ENCODE data around the gene C10orf105. TPM values are rescaled to one million over a fixed set of nuclear protein-coding genes. Genes with fewer than 3 reads are reported as not detected.

C10orf105 gene
- total RNA-seq, 1 donor = under 0.01 TPM

- Histone ChIP-seq H3K4me3 (ENCODE audit: insufficient read depth, low read length) (no peak overlapping the region), H3K27ac (ENCODE audit: low read depth, low read length) (no peak overlapping the region), H2AFZ (ENCODE audit: low read length) (no peak overlapping the region), H3K4me2 (ENCODE audit: insufficient read depth, low read length) (no peak overlapping the region), H3K79me2 (ENCODE audit: insufficient read depth, low read length) (no peaks in the 10 kb centered on the region), H3K27me3 (ENCODE audit: insufficient read depth, low read length) (peaks cover 20% of the 10 kb centered on the region), H3K4me1 (ENCODE audit: insufficient read depth, low read length) (no peaks in the 10 kb centered on the region), H3K36me3 (ENCODE audit: insufficient read depth, low read length) (no peaks in the 10 kb centered on the region), H4K20me1 (ENCODE audit: insufficient read depth, low read length) (no peaks in the 10 kb centered on the region), H3K9me3 (ENCODE audit: low read depth, low read length) (no peaks in the 10 kb centered on the region)
- DNase-seq (ENCODE audit: insufficient read length, low spot score, missing footprints) = no peak
- no peak for TF ChIP-seq CTCF (IDR thresholded peaks at IDR 0.05; ENCODE audit: extremely low read depth, low read depth, low read length)
These were observed 37.6 kb downstream of the C10orf105 start for GRCh38 chr10:71681977-71682376.

- TF ChIP-seq CTCF (IDR thresholded peaks at IDR 0.05; ENCODE audit: extremely low read depth, low read depth, low read length) = no peak
These were observed 40.2 kb downstream of the C10orf105 start for GRCh38 chr10:71679425-71679824.

GRCh38 chr10:71678057-71678805 is 41.3 kb downstream of the C10orf105 start:
- DNase-seq (ENCODE audit: insufficient read length, low spot score, missing footprints) = no peak
- Histone ChIP-seq H4K20me1 (ENCODE audit: insufficient read depth, low read length) (no peaks in the 10 kb centered on the region), H3K4me1 (ENCODE audit: insufficient read depth, low read length) (no peaks in the 10 kb centered on the region), H3K79me2 (ENCODE audit: insufficient read depth, low read length) (no peaks in the 10 kb centered on the region), H3K36me3 (ENCODE audit: insufficient read depth, low read length) (no peaks in the 10 kb centered on the region), H3K27me3 (ENCODE audit: insufficient read depth, low read length) (peaks cover 20% of the 10 kb centered on the region), H3K9me3 (ENCODE audit: low read depth, low read length) (no peaks in the 10 kb centered on the region), H3K4me2 (ENCODE audit: insufficient read depth, low read length) (no peak overlapping the region), H2AFZ (ENCODE audit: low read length) (no peak overlapping the region), H3K27ac (ENCODE audit: low read depth, low read length) (no peak overlapping the region), H3K4me3 (ENCODE audit: insufficient read depth, low read length) (no peak overlapping the region)
- TF ChIP-seq CTCF (IDR thresholded peaks at IDR 0.05; ENCODE audit: extremely low read depth, low read depth, low read length) = no peak

More at GRCh38 chr10:71679425-71679824, 40.2 kb downstream of the C10orf105 start:
- DNase-seq (ENCODE audit: insufficient read length, low spot score, missing footprints) = no peak
- no peaks in the 10 kb centered on the region for H3K9me3 ChIP-seq (ENCODE audit: low read depth, low read length)
- H3K4me1 ChIP-seq (ENCODE audit: insufficient read depth, low read length) = no peaks in the 10 kb centered on the region
- no peaks in the 10 kb centered on the region for H3K36me3 ChIP-seq (ENCODE audit: insufficient read depth, low read length)
- H3K27me3 ChIP-seq (ENCODE audit: insufficient read depth, low read length) = peaks cover 20% of the 10 kb centered on the region
- H3K79me2 ChIP-seq (ENCODE audit: insufficient read depth, low read length) = no peaks in the 10 kb centered on the region
- H4K20me1 ChIP-seq (ENCODE audit: insufficient read depth, low read length) = no peaks in the 10 kb centered on the region
- no peak overlapping the region for H3K4me2 ChIP-seq (ENCODE audit: insufficient read depth, low read length)
- no peak overlapping the region for H3K27ac ChIP-seq (ENCODE audit: low read depth, low read length)
- H3K4me3 ChIP-seq (ENCODE audit: insufficient read depth, low read length) = no peak overlapping the region
- H2AFZ ChIP-seq (ENCODE audit: low read length) = no peak overlapping the region

GRCh38 chr10:71677261-71677660 is 42.3 kb downstream of the C10orf105 start:
- Histone ChIP-seq H3K9me3 (ENCODE audit: low read depth, low read length) (no peaks in the 10 kb centered on the region), H4K20me1 (ENCODE audit: insufficient read depth, low read length) (no peaks in the 10 kb centered on the region), H3K79me2 (ENCODE audit: insufficient read depth, low read length) (no peaks in the 10 kb centered on the region), H3K4me3 (ENCODE audit: insufficient read depth, low read length) (no peak overlapping the region), H3K36me3 (ENCODE audit: insufficient read depth, low read length) (no peaks in the 10 kb centered on the region), H3K27me3 (ENCODE audit: insufficient read depth, low read length) (peaks cover 11% of the 10 kb centered on the region), H3K4me1 (ENCODE audit: insufficient read depth, low read length) (no peaks in the 10 kb centered on the region), H3K4me2 (ENCODE audit: insufficient read depth, low read length) (no peak overlapping the region), H2AFZ (ENCODE audit: low read length) (no peak overlapping the region), H3K27ac (ENCODE audit: low read depth, low read length) (no peak overlapping the region)
- DNase-seq (ENCODE audit: insufficient read length, low spot score, missing footprints) = no peak
- TF ChIP-seq CTCF (IDR thresholded peaks at IDR 0.05; ENCODE audit: extremely low read depth, low read depth, low read length) = no peak

Data from osteoblast (primary cell).